SU-DHL-6 (cell line): ENCODE measurements around the gene GNG14.

Experiments
- H2AFZ ChIP-seq: fragments of 200-600 bp; sonication (generic); 2 replicates; pipeline ENCODE4 v1.6.1; 2014; ENCODE audit warnings: low read depth, mild to moderate bottlenecking, moderate library complexity, mixed read lengths, antibody characterized with exemption, low read length; ENCODE audit not compliant: severe bottlenecking
- H3F3A ChIP-seq: fragments of 200-600 bp; shearing (Covaris generic); 2 replicates; pipeline ENCODE4 v1.6.0; 2016; ENCODE audit warnings: antibody characterized with exemption, mild to moderate bottlenecking; ENCODE audit not compliant: insufficient read depth
- H3K27ac ChIP-seq: fragments of 200-600 bp; sonication (generic); 2 replicates; pipeline ENCODE4 v1.5.1; 2016; ENCODE audit warnings: low read depth, mild to moderate bottlenecking, low read length, moderate library complexity, mixed read lengths
- H3K27me3 ChIP-seq: fragments of 200-600 bp; sonication (generic), shearing (Covaris generic); 2 replicates; pipeline ENCODE4 v1.6.0; 2014; ENCODE audit warnings: mild to moderate bottlenecking, low read length
- H3K36me3 ChIP-seq: fragments of 200-600 bp; sonication (generic); 2 replicates; pipeline ENCODE4 v1.6.1; 2014; ENCODE audit warnings: mild to moderate bottlenecking, low read length, mixed read lengths
- H3K4me2 ChIP-seq: fragments of 300-600, 200-600 bp; shearing (Covaris generic), sonication (generic); 2 replicates; pipeline ENCODE4 v1.6.0; 2014; ENCODE audit warnings: low read length, low read depth, mild to moderate bottlenecking; ENCODE audit not compliant: poor library complexity, severe bottlenecking
- H3K4me3 ChIP-seq: fragments of 200-600 bp; sonication (generic); 2 replicates; pipeline ENCODE4 v1.5.1; 2014; ENCODE audit warnings: antibody characterized with exemption, low read length, mild to moderate bottlenecking, mixed read lengths; ENCODE audit not compliant: insufficient read depth, poor library complexity, severe bottlenecking
- H3K79me2 ChIP-seq: fragments of 200-600 bp; sonication (generic); 2 replicates; pipeline ENCODE4 v1.6.1; 2014; ENCODE audit warnings: mild to moderate bottlenecking, low read length, moderate library complexity; ENCODE audit not compliant: insufficient read depth
- H3K9ac ChIP-seq: fragments of 200-600 bp; sonication (generic); 2 replicates; pipeline ENCODE4 v1.7.0; 2014; ENCODE audit warnings: mild to moderate bottlenecking, low read length
- H3K9me2 ChIP-seq: fragments of 200-600 bp; sonication (generic); replicated peaks from 2 replicates; pipeline ENCODE4 v1.6.1; 2014; ENCODE audit warnings: low read length; ENCODE audit not compliant: insufficient read depth
- H3K9me3 ChIP-seq: fragments of 200-600 bp; sonication (generic); 2 replicates; pipeline ENCODE4 v1.6.1; 2014; ENCODE audit warnings: low read length, mixed read lengths; ENCODE audit not compliant: insufficient read depth
- H4K20me1 ChIP-seq: fragments of 200-600 bp; sonication (generic); 2 replicates; pipeline ENCODE4 v1.6.1; 2014; ENCODE audit warnings: low read depth, mild to moderate bottlenecking, antibody characterized with exemption, low read length, moderate library complexity, mixed read lengths
- CTCF ChIP-seq: fragments of 200-600 bp; sonication (generic); IDR thresholded peaks from one replicate; pipeline ENCODE4 v1.5.1; 2017; ENCODE audit warnings: antibody characterized with exemption, mild to moderate bottlenecking, low read length, moderate library complexity; ENCODE audit not compliant: insufficient read depth, poor library complexity, severe bottlenecking
- EZH2phosphoT487 ChIP-seq: fragments of 200-600 bp; sonication (generic), shearing (Covaris generic); conservative IDR thresholded peaks from 2 replicates; pipeline ENCODE4 v1.6.1; 2018; ENCODE audit warnings: mild to moderate bottlenecking, antibody characterized with exemption, low read length, moderate library complexity, mixed read lengths

Gene GNG14

GRCh38 chr19:12652219-12652618 is 35.6 kb upstream of the GNG14 start:
- no peaks in the 10 kb centered on the region for H4K20me1 ChIP-seq
- no peak overlapping the region for H3K4me3 ChIP-seq
- no peaks in the 10 kb centered on the region for H3K9me2 ChIP-seq
- H3K79me2 ChIP-seq = no peaks in the 10 kb centered on the region
- H3K27ac ChIP-seq = no peak overlapping the region
- 0 out of 2 replicates have a peak, but pooled peaks cover under 1% of the 10 kb centered on the region for H3K36me3 ChIP-seq
- H3K9me3 ChIP-seq = no peaks in the 10 kb centered on the region
- no peaks in the 10 kb centered on the region for H3F3A ChIP-seq
- TF ChIP-seq CTCF (no peak), EZH2phosphoT487 (no peak)
- H2AFZ ChIP-seq = no peak overlapping the region
- H3K9ac ChIP-seq = no peak overlapping the region
- no peaks in the 10 kb centered on the region for H3K27me3 ChIP-seq
- no peak overlapping the region for H3K4me2 ChIP-seq

- TF ChIP-seq CTCF (no peak), EZH2phosphoT487 (no peak)
- no peaks in the 10 kb centered on the region for H3F3A ChIP-seq
- H4K20me1 ChIP-seq = no peaks in the 10 kb centered on the region
- H3K9me3 ChIP-seq = no peaks in the 10 kb centered on the region
- no peak overlapping the region for H3K27ac ChIP-seq
- no peak overlapping the region for H3K4me2 ChIP-seq
- H3K4me3 ChIP-seq = no peak overlapping the region
- H3K27me3 ChIP-seq = no peaks in the 10 kb centered on the region
- 0 out of 2 replicates have a peak, but pooled peaks cover 10% of the 10 kb centered on the region for H3K36me3 ChIP-seq
- no peak overlapping the region for H2AFZ ChIP-seq
- H3K79me2 ChIP-seq = no peaks in the 10 kb centered on the region
- no peak overlapping the region for H3K9ac ChIP-seq
- no peaks in the 10 kb centered on the region for H3K9me2 ChIP-seq
Measured at GRCh38 chr19:12655546-12655945, 32.3 kb upstream of the GNG14 start.

GRCh38 chr19:12656899-12657571 is 30.8 kb upstream of the GNG14 start:
- Histone ChIP-seq H3K4me3 (no peak overlapping the region), H3K27ac (no peak overlapping the region), H3K9me3 (no peaks in the 10 kb centered on the region), H4K20me1 (no peaks in the 10 kb centered on the region), H3F3A (no peaks in the 10 kb centered on the region), H3K9ac (no peak overlapping the region), H3K9me2 (no peaks in the 10 kb centered on the region), H3K36me3 (0 out of 2 replicates have a peak, but pooled peaks cover 10% of the 10 kb centered on the region), H3K4me2 (no peak overlapping the region), H2AFZ (no peak overlapping the region), H3K27me3 (no peaks in the 10 kb centered on the region), H3K79me2 (no peaks in the 10 kb centered on the region)
- TF ChIP-seq EZH2phosphoT487 = no peak
- TF ChIP-seq CTCF = no peak
